HFF-Myc (cell line): ENCODE results near the gene AFAP1.

Source experiments
- DNase-seq: peaks from one replicate; pipeline ENCODE4 v3.0.0-alpha.2; 2011; ENCODE audit warnings: low read depth; ENCODE audit errors: extremely low read depth
- H3K4me3 ChIP-seq: replicated peaks from 2 replicates; pipeline ENCODE4 v1.5.1; 2011; ENCODE audit warnings: low read depth, mild to moderate bottlenecking, control low read depth, low read length
- TF ChIP-seq, protein P1 (sequence below): IDR thresholded peaks from 2 replicates; pipeline ENCODE4 v1.5.1; 2012; ENCODE audit warnings: mild to moderate bottlenecking, low read depth, low read length, control low read depth; ENCODE audit errors: missing control alignments

AFAP1 gene

DNA sequence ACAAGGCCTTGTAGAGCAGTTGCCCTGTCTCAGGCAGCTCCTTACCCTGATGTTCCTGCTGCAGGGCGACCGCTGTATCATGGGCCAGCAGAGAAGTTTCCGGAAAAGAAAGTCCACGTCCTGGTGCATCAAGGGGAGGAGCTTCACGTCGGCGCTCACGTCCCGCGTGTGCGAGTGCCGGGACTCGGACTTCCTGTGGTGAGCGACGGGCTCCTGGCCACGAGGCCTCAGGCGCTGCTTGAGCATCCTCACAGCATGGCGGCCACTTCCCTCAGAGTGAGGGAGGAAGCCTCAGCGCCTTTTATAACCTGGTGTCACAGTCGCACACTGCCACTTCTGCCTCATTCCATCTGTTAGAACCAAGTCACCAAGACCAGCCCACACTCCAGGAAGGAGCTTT lies 225.5 kb downstream of the AFAP1 start:
- no peak for DNase-seq
- TF ChIP-seq, protein P1, sequence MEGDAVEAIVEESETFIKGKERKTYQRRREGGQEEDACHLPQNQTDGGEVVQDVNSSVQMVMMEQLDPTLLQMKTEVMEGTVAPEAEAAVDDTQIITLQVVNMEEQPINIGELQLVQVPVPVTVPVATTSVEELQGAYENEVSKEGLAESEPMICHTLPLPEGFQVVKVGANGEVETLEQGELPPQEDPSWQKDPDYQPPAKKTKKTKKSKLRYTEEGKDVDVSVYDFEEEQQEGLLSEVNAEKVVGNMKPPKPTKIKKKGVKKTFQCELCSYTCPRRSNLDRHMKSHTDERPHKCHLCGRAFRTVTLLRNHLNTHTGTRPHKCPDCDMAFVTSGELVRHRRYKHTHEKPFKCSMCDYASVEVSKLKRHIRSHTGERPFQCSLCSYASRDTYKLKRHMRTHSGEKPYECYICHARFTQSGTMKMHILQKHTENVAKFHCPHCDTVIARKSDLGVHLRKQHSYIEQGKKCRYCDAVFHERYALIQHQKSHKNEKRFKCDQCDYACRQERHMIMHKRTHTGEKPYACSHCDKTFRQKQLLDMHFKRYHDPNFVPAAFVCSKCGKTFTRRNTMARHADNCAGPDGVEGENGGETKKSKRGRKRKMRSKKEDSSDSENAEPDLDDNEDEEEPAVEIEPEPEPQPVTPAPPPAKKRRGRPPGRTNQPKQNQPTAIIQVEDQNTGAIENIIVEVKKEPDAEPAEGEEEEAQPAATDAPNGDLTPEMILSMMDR = no peak

DNA sequence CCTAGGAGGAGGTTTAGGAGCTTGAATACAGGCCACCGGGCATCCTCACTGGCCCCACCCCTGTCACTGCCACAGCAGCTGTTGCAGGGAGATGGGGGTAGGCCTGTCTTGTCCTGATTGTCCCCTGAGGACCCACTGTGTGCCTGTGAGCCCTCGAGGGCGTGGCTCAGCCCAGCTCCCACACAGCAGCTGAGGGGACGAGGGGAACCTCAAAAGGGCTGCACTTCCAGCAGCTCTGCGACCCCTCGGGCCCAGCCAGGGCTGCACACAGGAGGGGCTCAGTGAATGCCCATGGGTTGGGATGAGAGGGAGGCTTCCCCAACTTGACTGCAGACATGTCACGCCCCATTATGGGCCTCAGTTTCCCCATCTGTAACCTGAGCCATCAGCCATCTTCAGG lies 225.9 kb downstream of the AFAP1 start:
- TF ChIP-seq, protein P1 = no peak
- no peak for DNase-seq
- no peak overlapping the region for H3K4me3 ChIP-seq

More for the DNA sequence above, 225.5 kb downstream of the AFAP1 start:
- H3K4me3 ChIP-seq = no peak overlapping the region

DNA sequence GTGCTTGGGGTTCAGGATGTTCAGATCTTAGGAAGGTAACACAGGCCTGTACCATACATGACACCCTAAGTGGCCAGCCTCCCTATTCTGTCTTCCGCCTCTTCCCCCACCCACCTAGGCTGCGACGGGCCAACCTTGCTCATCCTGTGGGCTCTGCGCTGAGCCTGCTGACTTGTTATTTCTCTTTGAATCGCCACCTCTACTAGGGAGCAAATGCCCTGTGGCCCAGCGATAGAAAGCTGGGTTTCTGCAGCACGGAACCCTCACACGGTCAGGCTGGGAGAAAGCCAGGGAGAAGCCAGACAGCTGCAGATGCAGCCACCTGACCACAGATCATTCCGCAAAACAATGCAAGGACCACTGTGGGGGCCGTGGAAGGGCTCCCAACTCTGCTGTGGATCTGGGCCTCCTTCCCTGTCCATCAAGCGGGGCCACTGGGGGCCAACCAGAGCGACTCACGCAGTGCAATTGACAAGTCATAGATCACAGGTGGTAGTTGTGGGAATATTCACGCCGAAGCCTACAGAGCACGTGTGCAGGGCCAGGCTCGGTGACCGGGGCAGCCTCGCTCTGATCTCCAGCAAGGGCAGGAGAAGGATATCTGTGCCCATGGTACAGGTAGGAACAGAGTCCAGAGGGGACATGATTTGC lies 227.5 kb downstream of the AFAP1 start:
- TF ChIP-seq, protein P1 = no peak
- H3K4me3 ChIP-seq = no peak overlapping the region
- DNase-seq = no peak

DNA sequence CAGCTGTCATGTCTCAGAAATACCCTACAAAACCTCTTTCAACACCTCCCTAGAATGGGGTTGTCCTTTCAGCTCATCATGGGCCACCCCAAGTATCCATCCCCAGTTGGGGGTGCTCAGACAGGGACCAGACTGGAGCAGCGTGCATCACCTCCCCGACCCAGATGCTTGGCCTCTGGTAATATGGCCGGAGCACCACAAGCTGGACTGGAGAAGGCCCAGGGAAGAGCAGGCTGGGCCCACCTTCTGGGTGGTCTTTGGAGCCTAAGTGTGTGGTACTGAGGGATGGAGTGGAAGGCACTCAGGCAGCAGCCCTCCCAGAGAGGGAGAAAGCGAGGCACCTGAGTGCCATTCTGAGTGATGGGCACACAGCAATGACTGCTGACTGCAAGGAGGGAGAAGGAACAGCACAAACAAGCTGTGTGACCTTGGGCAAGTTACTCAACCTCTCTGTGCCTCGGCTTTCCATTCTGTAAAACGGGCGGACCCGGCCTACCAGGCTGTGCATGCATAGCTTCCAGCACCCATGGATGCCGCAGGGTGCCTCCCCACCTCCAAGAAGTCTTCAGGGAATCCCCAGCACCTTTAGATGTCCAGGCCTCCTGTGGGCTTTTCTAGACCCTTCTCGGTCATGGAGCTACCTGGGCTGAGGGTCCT lies 228.2 kb downstream of the AFAP1 start:
- TF ChIP-seq, protein P1 = no peak
- no peak for DNase-seq
- no peak overlapping the region for H3K4me3 ChIP-seq

DNA sequence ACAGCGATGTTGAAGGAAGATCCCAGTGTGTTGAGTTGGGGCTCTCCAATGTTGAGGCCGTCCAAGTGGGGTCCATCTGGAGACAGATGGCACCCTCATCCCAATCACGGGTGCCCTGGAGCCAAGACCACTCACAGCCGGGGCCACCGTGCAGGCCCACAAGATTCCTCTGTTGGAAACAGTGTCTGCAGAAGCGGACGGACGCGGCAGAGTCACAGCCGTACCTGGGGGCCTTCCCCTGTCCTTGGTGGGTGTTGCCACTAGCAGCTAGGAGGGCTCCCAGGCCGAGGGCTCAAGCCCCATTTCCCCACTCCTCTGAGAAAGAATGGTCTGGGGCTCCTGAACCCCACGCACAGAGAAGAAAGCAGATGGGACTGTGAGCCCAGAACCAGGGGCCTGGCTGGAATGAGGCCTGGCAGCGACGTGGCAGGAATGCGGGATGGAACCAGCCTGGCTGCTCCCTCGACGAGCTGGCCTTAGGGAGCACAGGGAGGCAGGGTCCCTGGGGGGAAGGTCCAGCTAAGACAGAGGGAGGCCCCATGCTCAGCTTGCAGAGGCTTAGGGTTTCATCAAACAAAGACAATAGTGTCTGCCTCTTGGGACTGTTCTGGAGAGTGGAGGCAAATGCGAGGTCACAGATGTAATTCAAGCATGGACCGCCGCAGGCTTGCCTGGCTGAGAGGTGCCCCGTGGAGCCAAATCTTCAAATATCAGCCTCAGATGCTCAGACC lies 228.9 kb downstream of the AFAP1 start:
- no peak for DNase-seq
- TF ChIP-seq, protein P1 = no peak
- H3K4me3 ChIP-seq = no peak overlapping the region

DNA sequence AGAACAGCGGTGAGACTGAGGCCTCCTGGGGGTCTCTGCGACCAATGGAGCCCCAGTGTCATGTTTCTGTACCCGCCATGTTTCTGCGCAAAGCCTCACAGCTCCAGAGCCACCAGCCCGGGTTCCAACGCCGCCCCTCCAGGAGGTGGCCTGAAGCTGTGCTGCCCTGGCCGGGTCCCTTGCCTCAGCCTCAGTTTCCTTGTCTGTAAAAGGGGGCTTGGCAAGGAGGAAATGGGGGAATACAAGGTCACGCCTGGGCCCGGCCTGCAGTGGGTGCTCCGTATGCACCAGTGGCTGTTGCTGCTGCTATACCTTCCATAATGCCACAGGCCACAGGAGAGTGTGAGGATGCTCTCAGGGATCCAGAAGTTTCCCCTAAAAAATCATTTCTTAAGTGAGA lies 229.5 kb downstream of the AFAP1 start:
- DNase-seq = no peak
- TF ChIP-seq, protein P1 = no peak
- no peak overlapping the region for H3K4me3 ChIP-seq
